Psoas muscle (tissue), 8 donors: Measurements from ENCODE around the gene HS3ST4. TPM values are rescaled to one million over a fixed set of nuclear protein-coding genes. Genes with fewer than 3 reads are reported as not detected.

ENCODE experiments used
- ATAC-seq, 4 donors: fragments of 200-7000 bp; cut with Tn5 transposase; one replicate each; pipeline ENCODE4 v1.9.1; 2020; ENCODE audit warnings: moderate library complexity in 3 of 4, mild to moderate bottlenecking in 2 of 4
- DNase-seq, 2 donors: peaks; one replicate each; pipeline ENCODE4 v3.0.0-alpha.2; 2020
- H3K27ac ChIP-seq: fragments of 200-600 bp; one replicate; pipeline ENCODE4 v1.8.0; 2022
- H3K27me3 ChIP-seq, 3 donors: fragments of 200-600 bp in 1 of 3; one replicate each; pipeline versions ENCODE4 v1.6.1 to v1.8.0; 2013 to 2022; ENCODE audit warnings: low read length in 2 of 3, mild to moderate bottlenecking in 2 of 3, moderate library complexity in 1 of 3; ENCODE audit not compliant: insufficient read depth in 3 of 3
- H3K36me3 ChIP-seq, 2 donors: fragments of 200-600 bp in 1 of 2; one replicate each; pipeline versions ENCODE4 v1.6.1 to v1.8.0; 2013 to 2022; ENCODE audit warnings: low read depth in 1 of 2, mild to moderate bottlenecking in 1 of 2, moderate library complexity in 1 of 2; ENCODE audit not compliant: insufficient read depth in 1 of 2
- H3K4me1 ChIP-seq: fragments of 200-600 bp; one replicate; pipeline ENCODE4 v1.8.0; 2022
- H3K4me3 ChIP-seq: fragments of 200-600 bp; one replicate; pipeline ENCODE4 v1.8.0; 2022; ENCODE audit warnings: mild to moderate bottlenecking
- H3K9me3 ChIP-seq: fragments of 200-600 bp; one replicate; pipeline ENCODE4 v1.8.0; 2022
- WGBS, 3 donors: extraction: QIAGEN DNeasy Blood & Tissue Kit; methylation state at CpG; one replicate each; pipeline versions ENCODE4 v1.1.6 to v1.1.7; 2013; 5-methylcytosine and 5-hydroxymethylcytosine counted together
- intact Hi-C, 2 donors: fragments of 100-400 bp; cut with DNase I; formaldehyde crosslinking; loops; one replicate each; pipeline versions ENCODE4 v1.11.0 to v1.14.2; 2022
- polyA plus RNA-seq, 3 donors: library from polyadenylated mRNA; stranded (reverse); fragments of 200-250 nt; gene quantifications; one replicate each; pipeline ENCODE4 v1.2.3, GENCODE V29; 2013
- total RNA-seq, 4 donors: library from RNA; stranded (reverse); fragmentation: NEBNext Ultra II Directional in 2 of 4; extraction: Animal tissue kit (Norgen Biotek cat#: 25700) in 2 of 4; gene quantifications; one replicate each; pipeline versions ENCODE4 v1.2.1 to v1.2.4, GENCODE V29; 2021 to 2023
- TF ChIP-seq, protein P1 (sequence below): fragments of 200-600 bp; IDR thresholded peaks from one replicate; pipeline ENCODE4 v1.8.0; 2022; ENCODE audit warnings: antibody characterized with exemption
- donor health status: healthy with polysubstance abuse.
- donor health status: DM: no; HTN: no; CAD: no; lungs with moderate emphysema.
- donor health status: Bipolar disorder and iron deficiency.
- donor health status: healthy.
- donor health status: DM: yes; HTN: yes; CAD: no.
- donor health status: DM: no; HTN: no; CAD: no.
- donor health status: DM: no; HTN: no; CAD: no.
- donor health status: DM: yes; HTN: yes; CAD: no.

HS3ST4 gene
- total and polyA plus RNA-seq, 7 donors, result 0.01 TPM; not detected in 6

DNA sequence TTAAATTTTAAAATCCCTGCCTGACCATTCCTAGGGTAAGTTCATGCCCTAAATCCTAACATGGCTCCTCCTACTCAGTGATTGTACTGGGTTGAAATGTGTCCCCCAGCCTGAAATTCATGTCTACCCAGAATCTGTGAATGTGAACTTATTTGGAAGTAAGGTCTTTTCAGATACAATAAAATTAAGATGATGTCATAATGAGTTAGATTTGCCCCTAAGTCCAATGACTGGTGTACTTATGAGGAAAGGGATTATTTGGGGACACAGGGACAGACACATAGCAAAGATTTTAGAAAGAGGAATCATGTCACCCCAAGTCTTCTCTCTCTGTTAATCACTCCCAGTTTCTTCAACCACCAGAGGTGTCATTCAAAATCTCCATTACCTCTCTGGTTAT lies 185.3 kb downstream of the HS3ST4 start:
- H3K27ac ChIP-seq, result no peak overlapping the region
- no peaks in the 10 kb centered on the region for H3K36me3 ChIP-seq
- no peaks in the 10 kb centered on the region for H3K27me3 ChIP-seq
- no peak for DNase-seq
- TF ChIP-seq, protein P1, sequence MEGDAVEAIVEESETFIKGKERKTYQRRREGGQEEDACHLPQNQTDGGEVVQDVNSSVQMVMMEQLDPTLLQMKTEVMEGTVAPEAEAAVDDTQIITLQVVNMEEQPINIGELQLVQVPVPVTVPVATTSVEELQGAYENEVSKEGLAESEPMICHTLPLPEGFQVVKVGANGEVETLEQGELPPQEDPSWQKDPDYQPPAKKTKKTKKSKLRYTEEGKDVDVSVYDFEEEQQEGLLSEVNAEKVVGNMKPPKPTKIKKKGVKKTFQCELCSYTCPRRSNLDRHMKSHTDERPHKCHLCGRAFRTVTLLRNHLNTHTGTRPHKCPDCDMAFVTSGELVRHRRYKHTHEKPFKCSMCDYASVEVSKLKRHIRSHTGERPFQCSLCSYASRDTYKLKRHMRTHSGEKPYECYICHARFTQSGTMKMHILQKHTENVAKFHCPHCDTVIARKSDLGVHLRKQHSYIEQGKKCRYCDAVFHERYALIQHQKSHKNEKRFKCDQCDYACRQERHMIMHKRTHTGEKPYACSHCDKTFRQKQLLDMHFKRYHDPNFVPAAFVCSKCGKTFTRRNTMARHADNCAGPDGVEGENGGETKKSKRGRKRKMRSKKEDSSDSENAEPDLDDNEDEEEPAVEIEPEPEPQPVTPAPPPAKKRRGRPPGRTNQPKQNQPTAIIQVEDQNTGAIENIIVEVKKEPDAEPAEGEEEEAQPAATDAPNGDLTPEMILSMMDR, result no peak
- H3K4me1 ChIP-seq, result no peaks in the 10 kb centered on the region
- intact Hi-C loops, result no loop called here
- no peak overlapping the region for H3K4me3 ChIP-seq
- ATAC-seq, result no peak
- H3K9me3 ChIP-seq, result no peaks in the 10 kb centered on the region

DNA sequence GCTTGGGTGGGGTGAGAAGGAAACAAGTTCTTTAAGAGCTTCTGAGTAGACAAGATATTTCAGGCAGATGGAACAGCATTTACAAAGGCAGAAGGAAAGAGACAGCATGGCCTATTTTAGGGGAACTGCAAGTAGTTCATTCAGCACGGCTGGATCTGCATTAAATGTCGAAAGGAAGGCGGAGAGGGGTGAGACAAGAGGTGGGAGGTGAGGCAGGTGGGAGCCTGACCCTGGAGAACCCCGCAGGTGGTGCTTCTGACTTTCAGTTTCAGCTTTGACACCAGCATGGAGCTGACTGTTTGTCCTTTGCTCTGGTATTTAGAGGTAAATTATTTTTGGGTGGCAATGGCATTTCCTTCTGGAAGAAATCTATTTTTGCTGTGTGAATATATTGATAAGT lies 194.8 kb downstream of the HS3ST4 start:
- Histone ChIP-seq H3K4me3 (no peak overlapping the region), H3K4me1 (no peaks in the 10 kb centered on the region), H3K36me3 (no peaks in the 10 kb centered on the region), H3K27ac (no peak overlapping the region), H3K9me3 (no peaks in the 10 kb centered on the region), H3K27me3 (no peaks in the 10 kb centered on the region)
- DNase-seq, result no peak
- no peak for ATAC-seq
- intact Hi-C loops, result no loop called here
- TF ChIP-seq, protein P1, result no peak
- 79 to 83% (median 82%) methylated on average over 4 of the region's 4 CpGs for WGBS, 3 donors

DNA sequence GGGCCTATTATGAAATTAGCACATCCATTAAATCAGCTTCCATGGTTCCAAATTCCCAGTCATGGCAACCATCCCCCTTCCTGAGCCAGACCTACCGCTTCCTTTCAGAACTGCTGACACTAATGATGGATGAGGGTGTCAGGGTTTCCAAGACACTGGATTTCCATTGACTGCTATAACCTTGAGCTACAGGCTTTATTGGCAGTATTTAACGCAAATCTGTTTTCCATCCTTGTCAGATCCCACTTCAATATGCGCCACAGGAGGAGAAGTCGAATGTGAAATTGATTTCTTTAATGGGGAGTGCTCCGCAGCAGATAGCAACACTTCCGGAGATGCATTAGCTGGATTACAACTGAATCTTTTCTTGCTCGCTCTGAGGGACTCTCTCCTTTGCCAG lies 197.1 kb downstream of the HS3ST4 start:
- Histone ChIP-seq H3K4me1 (no peaks in the 10 kb centered on the region), H3K4me3 (no peak overlapping the region), H3K27me3 (no peaks in the 10 kb centered on the region), H3K36me3 (no peaks in the 10 kb centered on the region), H3K27ac (no peak overlapping the region), H3K9me3 (no peaks in the 10 kb centered on the region)
- ATAC-seq (no peak), DNase-seq (no peak)
- TF ChIP-seq, protein P1, result no peak
- 68 to 74% (median 68%) methylated on average over 7 of the region's 7 CpGs for WGBS, 3 donors
- intact Hi-C loops, result no loop called here

DNA sequence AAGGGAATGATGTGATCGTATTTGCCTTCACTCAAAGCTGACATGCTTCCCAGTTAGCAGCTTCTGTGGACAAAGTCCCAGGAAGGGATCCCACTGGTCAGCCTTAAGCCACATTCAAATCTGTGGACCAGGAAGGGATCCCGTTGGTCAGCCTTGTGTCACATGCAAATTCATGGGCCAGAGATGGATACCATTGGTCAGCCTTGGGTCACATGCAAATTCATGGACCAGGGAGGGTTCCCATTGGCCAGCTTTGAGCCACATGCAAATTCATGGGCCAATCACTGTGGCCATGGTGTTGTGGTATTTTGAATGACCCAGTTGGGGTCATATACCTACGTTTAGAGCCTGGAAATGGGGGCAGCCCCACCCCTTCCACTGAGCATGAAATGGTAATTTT lies 201.6 kb downstream of the HS3ST4 start:
- H3K4me3 ChIP-seq, result no peak overlapping the region
- TF ChIP-seq, protein P1, result no peak
- WGBS, 3 donors, result 49 to 57% (median 51%) methylated on average over 3 of the region's 3 CpGs
- no peaks in the 10 kb centered on the region for H3K4me1 ChIP-seq
- intact Hi-C loops, result no loop called here
- H3K36me3 ChIP-seq, result no peaks in the 10 kb centered on the region
- DNase-seq (no peak), ATAC-seq (no peak)
- H3K9me3 ChIP-seq, result no peaks in the 10 kb centered on the region
- no peak overlapping the region for H3K27ac ChIP-seq
- H3K27me3 ChIP-seq, result no peaks in the 10 kb centered on the region

DNA sequence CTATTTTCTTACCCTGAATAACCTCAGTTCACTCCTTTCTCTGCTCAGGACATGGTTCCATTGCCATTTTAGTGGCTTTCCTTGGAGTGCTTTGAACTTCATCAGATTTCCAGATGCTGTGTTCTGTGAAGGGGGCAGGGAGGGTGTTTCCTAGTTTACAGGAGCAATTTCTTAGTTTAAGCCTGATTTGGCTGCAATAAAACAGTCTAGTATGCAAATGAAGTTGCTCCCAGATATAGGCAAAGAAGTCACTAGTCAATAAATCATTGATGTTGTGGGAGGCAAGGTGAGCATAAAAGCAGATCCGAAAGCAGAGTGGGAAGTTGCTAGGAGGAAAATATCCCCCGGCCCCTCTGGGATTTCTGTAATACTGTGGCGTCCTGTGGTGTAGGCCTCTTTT lies 202.3 kb downstream of the HS3ST4 start:
- no peak overlapping the region for H3K4me3 ChIP-seq
- DNase-seq, result no peak
- intact Hi-C loops, result no loop called here
- ATAC-seq, result no peak
- H3K36me3 ChIP-seq, result no peaks in the 10 kb centered on the region
- 54 to 78% (median 56%) methylated on average over 3 of the region's 3 CpGs for WGBS, 3 donors
- H3K27me3 ChIP-seq, result no peaks in the 10 kb centered on the region
- no peaks in the 10 kb centered on the region for H3K9me3 ChIP-seq
- H3K27ac ChIP-seq, result no peak overlapping the region
- H3K4me1 ChIP-seq, result no peaks in the 10 kb centered on the region
- TF ChIP-seq, protein P1, result no peak
